H1 (cell line): ENCODE data around the gene RBAK.

Experiments used
- POU5F1 ChIP-seq: IDR thresholded peaks from 2 replicates; pipeline ENCODE4 v1.6.1; 2011; ENCODE audit warnings: low read depth, mild to moderate bottlenecking, low read length, moderate library complexity
- SRF ChIP-seq: IDR thresholded peaks from 2 replicates; pipeline ENCODE4 v1.6.1; 2011; ENCODE audit warnings: mild to moderate bottlenecking, low read depth, low read length, moderate library complexity
- TF ChIP-seq, protein P1 (sequence below): IDR thresholded peaks from 2 replicates; pipeline ENCODE4 v1.6.1; 2012; ENCODE audit warnings: low read length, inconsistent platforms
- TF ChIP-seq, protein P2 (sequence below): IDR thresholded peaks from 2 replicates; pipeline ENCODE4 v1.6.1; 2012; ENCODE audit warnings: inconsistent platforms

DNA sequence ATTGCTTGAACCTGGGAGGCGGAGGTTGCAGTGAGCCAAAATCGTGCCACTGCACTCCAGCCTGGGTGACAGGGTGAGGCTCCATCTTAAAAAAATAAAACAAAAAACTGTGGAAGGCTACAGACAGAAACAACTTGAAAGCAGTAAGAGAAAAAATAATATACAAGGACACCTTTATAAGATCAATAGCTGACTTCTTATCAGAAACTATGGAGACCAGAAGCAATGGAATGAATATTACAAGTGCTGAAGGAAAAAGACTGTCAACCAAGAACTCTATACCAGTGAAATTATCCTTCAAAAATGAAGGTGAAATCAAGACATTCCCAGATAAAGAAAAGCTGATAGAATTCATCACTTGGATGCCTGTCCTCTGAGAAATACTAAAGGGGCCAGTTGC, 49.0 kb downstream of the RBAK start:
- TF ChIP-seq SRF (no peak), POU5F1 (no peak)
- TF ChIP-seq, protein P1, sequence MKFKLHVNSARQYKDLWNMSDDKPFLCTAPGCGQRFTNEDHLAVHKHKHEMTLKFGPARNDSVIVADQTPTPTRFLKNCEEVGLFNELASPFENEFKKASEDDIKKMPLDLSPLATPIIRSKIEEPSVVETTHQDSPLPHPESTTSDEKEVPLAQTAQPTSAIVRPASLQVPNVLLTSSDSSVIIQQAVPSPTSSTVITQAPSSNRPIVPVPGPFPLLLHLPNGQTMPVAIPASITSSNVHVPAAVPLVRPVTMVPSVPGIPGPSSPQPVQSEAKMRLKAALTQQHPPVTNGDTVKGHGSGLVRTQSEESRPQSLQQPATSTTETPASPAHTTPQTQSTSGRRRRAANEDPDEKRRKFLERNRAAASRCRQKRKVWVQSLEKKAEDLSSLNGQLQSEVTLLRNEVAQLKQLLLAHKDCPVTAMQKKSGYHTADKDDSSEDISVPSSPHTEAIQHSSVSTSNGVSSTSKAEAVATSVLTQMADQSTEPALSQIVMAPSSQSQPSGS, result no peak
- TF ChIP-seq, protein P2, sequence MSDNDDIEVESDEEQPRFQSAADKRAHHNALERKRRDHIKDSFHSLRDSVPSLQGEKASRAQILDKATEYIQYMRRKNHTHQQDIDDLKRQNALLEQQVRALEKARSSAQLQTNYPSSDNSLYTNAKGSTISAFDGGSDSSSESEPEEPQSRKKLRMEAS, result no peak
